ENCODE data around the gene ADAP1.

The ADAP1 gene

DNA sequence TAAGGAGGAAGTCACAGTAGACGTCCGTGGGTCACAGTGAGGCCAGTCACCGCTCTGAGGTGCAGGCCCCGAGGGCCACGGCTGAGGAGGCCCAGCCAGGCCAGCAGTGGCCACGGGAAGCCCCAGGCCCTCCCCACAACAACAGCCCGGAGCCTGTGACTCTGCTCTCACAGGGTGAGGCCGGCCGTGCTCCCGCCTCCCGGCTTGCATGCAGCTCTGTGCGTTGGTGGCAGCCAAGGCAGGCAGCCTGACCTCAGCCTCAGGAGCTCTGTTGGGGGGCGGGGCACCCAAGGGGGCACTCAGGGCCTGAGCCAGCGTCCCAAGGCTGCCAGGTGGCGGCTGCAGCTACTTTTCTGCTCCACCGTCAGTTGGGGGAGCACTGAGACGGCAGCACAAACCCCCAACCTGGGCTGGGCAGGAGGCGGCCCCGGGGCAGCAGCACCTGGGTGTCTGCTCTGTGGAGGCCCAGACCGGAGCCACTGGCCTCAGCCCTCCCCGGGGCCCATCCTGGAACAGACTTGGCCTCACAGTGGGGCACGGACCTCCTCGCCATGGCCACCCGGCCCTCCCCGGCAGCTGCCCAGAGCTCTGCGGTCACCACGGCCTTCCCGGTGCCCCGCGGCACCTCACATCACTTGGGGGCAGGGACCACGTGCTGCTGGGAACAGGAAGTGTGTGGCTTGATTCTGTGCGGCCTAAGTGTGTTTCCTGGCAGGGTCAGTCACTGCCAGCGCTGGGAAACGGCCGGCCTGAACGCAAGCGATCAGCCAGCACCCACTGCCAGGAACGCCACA lies 41.8 kb upstream of the ADAP1 start:
- no peaks in the 10 kb centered on the region for H3K79me2 ChIP-seq (ENCODE audit: insufficient read depth, low read length)
- ATAC-seq (ENCODE audit: insufficient read depth, low read depth) (no peak), DNase-seq (no peak)
- no peaks in the 10 kb centered on the region for H3K9me3 ChIP-seq (ENCODE audit: insufficient read depth, low read length, severe bottlenecking)
- no peak overlapping the region for H3K27ac ChIP-seq (ENCODE audit: low read length)
- no peak overlapping the region for H3K4me2 ChIP-seq (ENCODE audit: insufficient read depth, low read length)
- no peaks in the 10 kb centered on the region for H3K36me3 ChIP-seq (ENCODE audit: insufficient read depth, low read length)
- H2AFZ ChIP-seq (ENCODE audit: low read depth, low read length): no peak overlapping the region
- no peaks in the 10 kb centered on the region; the same call in 1 of the 2 replicates for H4K20me1 ChIP-seq (ENCODE audit: insufficient read depth, low read length)
- no peak overlapping the region for H3K9ac ChIP-seq (ENCODE audit: low read depth, low read length)
- H3K27me3 ChIP-seq (ENCODE audit: insufficient read depth, low read length, poor library complexity): no peaks in the 10 kb centered on the region
- TF ChIP-seq EZH2 (IDR thresholded peaks at IDR 0.05; ENCODE audit: borderline replicate concordance, low read depth, low read length, severe bottlenecking): no peak
- TF ChIP-seq, protein P1, sequence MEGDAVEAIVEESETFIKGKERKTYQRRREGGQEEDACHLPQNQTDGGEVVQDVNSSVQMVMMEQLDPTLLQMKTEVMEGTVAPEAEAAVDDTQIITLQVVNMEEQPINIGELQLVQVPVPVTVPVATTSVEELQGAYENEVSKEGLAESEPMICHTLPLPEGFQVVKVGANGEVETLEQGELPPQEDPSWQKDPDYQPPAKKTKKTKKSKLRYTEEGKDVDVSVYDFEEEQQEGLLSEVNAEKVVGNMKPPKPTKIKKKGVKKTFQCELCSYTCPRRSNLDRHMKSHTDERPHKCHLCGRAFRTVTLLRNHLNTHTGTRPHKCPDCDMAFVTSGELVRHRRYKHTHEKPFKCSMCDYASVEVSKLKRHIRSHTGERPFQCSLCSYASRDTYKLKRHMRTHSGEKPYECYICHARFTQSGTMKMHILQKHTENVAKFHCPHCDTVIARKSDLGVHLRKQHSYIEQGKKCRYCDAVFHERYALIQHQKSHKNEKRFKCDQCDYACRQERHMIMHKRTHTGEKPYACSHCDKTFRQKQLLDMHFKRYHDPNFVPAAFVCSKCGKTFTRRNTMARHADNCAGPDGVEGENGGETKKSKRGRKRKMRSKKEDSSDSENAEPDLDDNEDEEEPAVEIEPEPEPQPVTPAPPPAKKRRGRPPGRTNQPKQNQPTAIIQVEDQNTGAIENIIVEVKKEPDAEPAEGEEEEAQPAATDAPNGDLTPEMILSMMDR (IDR thresholded peaks at IDR 0.05; ENCODE audit: borderline replicate concordance, extremely low read depth, low read length, poor library complexity, severe bottlenecking): no peak
- no peak overlapping the region for H3K4me3 ChIP-seq (ENCODE audit: low read depth in 1 of 2, low read length in 2 of 2)
- peaks cover 4% of the 10 kb centered on the region for H3K4me1 ChIP-seq (ENCODE audit: insufficient read depth, low read length)

DNA sequence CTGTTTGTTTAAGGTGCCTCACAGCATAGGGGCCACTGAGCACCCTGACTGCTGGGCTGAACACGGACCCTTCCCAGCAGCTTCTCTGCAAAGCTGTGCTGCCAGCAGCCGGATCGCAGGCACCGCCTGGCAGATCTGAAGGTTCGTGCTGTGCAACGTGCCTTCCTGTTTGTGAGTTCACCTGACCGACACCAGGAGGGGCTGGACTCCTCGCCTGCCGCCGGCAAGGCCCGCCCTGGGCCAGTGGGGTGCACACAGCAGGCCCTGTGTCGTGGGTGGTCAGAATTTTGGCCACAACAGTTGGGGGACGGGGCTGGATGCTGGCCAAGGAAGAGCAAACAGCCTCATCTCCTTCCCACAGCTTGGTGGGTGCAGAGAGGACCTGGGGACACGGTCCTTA lies 41.1 kb upstream of the ADAP1 start:
- TF ChIP-seq, protein P1 (IDR thresholded peaks at IDR 0.05; ENCODE audit: borderline replicate concordance, extremely low read depth, low read length, poor library complexity, severe bottlenecking): no peak
- TF ChIP-seq EZH2 (IDR thresholded peaks at IDR 0.05; ENCODE audit: borderline replicate concordance, low read depth, low read length, severe bottlenecking): no peak
- H4K20me1 ChIP-seq (ENCODE audit: insufficient read depth, low read length): no peaks in the 10 kb centered on the region; the same call in 1 of the 2 replicates
- no peak overlapping the region for H3K4me2 ChIP-seq (ENCODE audit: insufficient read depth, low read length)
- no peaks in the 10 kb centered on the region for H3K27me3 ChIP-seq (ENCODE audit: insufficient read depth, low read length, poor library complexity)
- no peaks in the 10 kb centered on the region for H3K36me3 ChIP-seq (ENCODE audit: insufficient read depth, low read length)
- ATAC-seq (ENCODE audit: insufficient read depth, low read depth) (no peak), DNase-seq (no peak)
- H2AFZ ChIP-seq (ENCODE audit: low read depth, low read length): no peak overlapping the region
- peaks cover 4% of the 10 kb centered on the region for H3K4me1 ChIP-seq (ENCODE audit: insufficient read depth, low read length)
- H3K27ac ChIP-seq (ENCODE audit: low read length): no peak overlapping the region
- H3K79me2 ChIP-seq (ENCODE audit: insufficient read depth, low read length): no peaks in the 10 kb centered on the region
- H3K9ac ChIP-seq (ENCODE audit: low read depth, low read length): no peak overlapping the region
- H3K9me3 ChIP-seq (ENCODE audit: insufficient read depth, low read length, severe bottlenecking): no peaks in the 10 kb centered on the region
- no peak overlapping the region for H3K4me3 ChIP-seq (ENCODE audit: low read depth in 1 of 2, low read length in 2 of 2)

DNA sequence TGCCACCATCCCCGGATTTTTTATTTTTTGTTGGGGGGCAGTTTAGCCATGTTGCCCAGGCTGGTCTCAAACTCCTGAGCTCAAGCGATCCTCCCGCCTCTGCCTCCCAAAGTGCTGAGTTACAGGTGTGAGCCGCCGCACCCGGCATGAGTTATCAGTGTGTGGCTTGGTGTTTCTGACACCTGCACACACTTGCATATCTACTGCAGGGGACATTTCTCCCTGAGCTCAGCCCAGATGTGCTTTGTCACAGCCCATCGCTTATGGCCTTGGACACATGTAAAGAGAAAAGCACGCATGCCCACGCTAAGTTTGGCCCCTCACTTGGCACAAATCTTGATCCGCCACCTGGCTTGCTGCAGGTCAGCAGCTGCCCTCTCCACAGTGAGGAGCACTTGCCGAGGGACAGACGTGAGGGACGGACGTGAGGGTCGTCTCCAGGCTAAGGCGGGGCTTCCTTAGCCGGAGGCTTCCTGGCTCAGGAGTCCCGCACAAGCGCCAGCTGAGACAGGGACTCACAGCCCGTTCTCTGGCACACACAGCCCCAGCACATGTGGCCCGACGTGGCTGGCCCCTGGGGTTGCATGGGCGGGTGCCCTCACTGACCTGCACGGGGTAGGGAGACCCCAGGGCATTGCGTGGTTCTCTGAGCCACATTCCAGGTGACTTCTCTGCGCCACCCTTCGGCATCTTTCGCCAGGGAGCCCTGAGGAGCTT lies 40.3 kb upstream of the ADAP1 start:
- H3K27me3 ChIP-seq (ENCODE audit: insufficient read depth, low read length, poor library complexity): no peaks in the 10 kb centered on the region
- no peak overlapping the region for H3K9ac ChIP-seq (ENCODE audit: low read depth, low read length)
- TF ChIP-seq, protein P1 (IDR thresholded peaks at IDR 0.05; ENCODE audit: borderline replicate concordance, extremely low read depth, low read length, poor library complexity, severe bottlenecking): no peak
- TF ChIP-seq EZH2 (IDR thresholded peaks at IDR 0.05; ENCODE audit: borderline replicate concordance, low read depth, low read length, severe bottlenecking): no peak

More for the DNA sequence above, 40.3 kb upstream of the ADAP1 start:
- Histone ChIP-seq H3K36me3 (ENCODE audit: insufficient read depth, low read length) (no peaks in the 10 kb centered on the region), H3K79me2 (ENCODE audit: insufficient read depth, low read length) (no peaks in the 10 kb centered on the region), H3K4me2 (ENCODE audit: insufficient read depth, low read length) (no peak overlapping the region), H3K27ac (ENCODE audit: low read length) (no peak overlapping the region), H2AFZ (ENCODE audit: low read depth, low read length) (no peak overlapping the region), H3K4me1 (ENCODE audit: insufficient read depth, low read length) (peaks cover 4% of the 10 kb centered on the region), H3K9me3 (ENCODE audit: insufficient read depth, low read length, severe bottlenecking) (no peaks in the 10 kb centered on the region), H4K20me1 (ENCODE audit: insufficient read depth, low read length) (no peaks in the 10 kb centered on the region; the same call in 1 of the 2 replicates), H3K4me3 (ENCODE audit: low read depth in 1 of 2, low read length in 2 of 2) (no peak overlapping the region)
- ATAC-seq (ENCODE audit: insufficient read depth, low read depth) (no peak), DNase-seq (no peak)

All from DND-41 (cell line).